ENCODE measurements around the gene ARMH1.
"Not testable (repeated sequence)": the region's sequence is repeated elsewhere in the genome, so short reads cannot be mapped to it uniquely, and the experiment has no call there.

ARMH1 gene

DNA sequence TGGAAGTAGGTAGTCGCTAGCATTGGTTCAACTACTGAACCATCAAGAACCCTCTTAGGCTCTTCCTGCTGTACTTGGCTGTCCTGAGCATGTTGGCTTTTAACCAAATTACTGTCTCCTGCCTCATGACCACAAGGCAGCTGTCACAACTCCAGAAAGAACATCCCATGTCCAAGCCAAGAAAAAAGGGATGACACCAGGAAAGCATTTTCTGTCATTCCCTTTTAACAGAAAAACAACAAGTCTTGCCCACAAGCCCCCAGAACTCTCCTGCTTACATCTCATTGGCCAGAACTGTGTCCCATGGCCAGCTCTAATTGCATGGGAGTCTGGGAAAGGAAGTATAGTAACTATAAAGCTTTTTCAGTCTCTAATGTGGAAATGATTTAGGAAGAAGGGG lies 58.9 kb downstream of the ARMH1 start:
- H3K27me3 ChIP-seq (replicated peaks; ENCODE audit: insufficient read depth, low read length), result no peaks in the 10 kb centered on the region
- DNase-seq, result no peak
- no peaks in the 10 kb centered on the region for H4K20me1 ChIP-seq (ENCODE audit: insufficient read depth, low read length)
- no peaks in the 10 kb centered on the region for H3K9me2 ChIP-seq (replicated peaks; ENCODE audit: insufficient read depth, low read length)
- no peaks in the 10 kb centered on the region for H3K79me2 ChIP-seq (ENCODE audit: low read length)
- no peak overlapping the region for H3K4me2 ChIP-seq (ENCODE audit: low read depth, low read length)
- TF ChIP-seq EZH2 (optimal IDR thresholded peaks at IDR 0.05; ENCODE audit: low read depth, low read length) (no peak), EZH2phosphoT487 (IDR thresholded peaks at IDR 0.05; ENCODE audit: low read length) (no peak), CTCF (IDR thresholded peaks at IDR 0.05; ENCODE audit: low read length) (no peak)
- no peaks in the 10 kb centered on the region for H3K36me3 ChIP-seq (replicated peaks; ENCODE audit: insufficient read depth, low read length)
- H3K27ac ChIP-seq (ENCODE audit: low read length), result no peak overlapping the region
- H3F3A ChIP-seq (ENCODE audit: insufficient read depth, low read length), result peaks cover 16% of the 10 kb centered on the region
- no peak overlapping the region for H3K9ac ChIP-seq (ENCODE audit: low read length)
- H2AFZ ChIP-seq (ENCODE audit: low read length), result no peak overlapping the region
- no peaks in the 10 kb centered on the region for H3K9me3 ChIP-seq (replicated peaks; ENCODE audit: insufficient read depth, low read length)
- no peak overlapping the region for H3K4me3 ChIP-seq (ENCODE audit: low read length)
- peaks cover 6% of the 10 kb centered on the region for H3K4me1 ChIP-seq (ENCODE audit: low read length)

GRCh38 chr1:44733784-44734183 lies 59.3 kb downstream of the ARMH1 start:
- no peak overlapping the region for H3K4me3 ChIP-seq (ENCODE audit: low read length)
- H3K79me2 ChIP-seq (ENCODE audit: low read length), result no peaks in the 10 kb centered on the region
- H4K20me1 ChIP-seq (ENCODE audit: insufficient read depth, low read length), result no peaks in the 10 kb centered on the region
- TF ChIP-seq EZH2phosphoT487 (IDR thresholded peaks at IDR 0.05; ENCODE audit: low read length) (no peak), CTCF (IDR thresholded peaks at IDR 0.05; ENCODE audit: low read length) (no peak), EZH2 (optimal IDR thresholded peaks at IDR 0.05; ENCODE audit: low read depth, low read length) (no peak)
- no peak for DNase-seq
- no peak overlapping the region for H3K9ac ChIP-seq (ENCODE audit: low read length)
- H3F3A ChIP-seq (ENCODE audit: insufficient read depth, low read length), result peaks cover 16% of the 10 kb centered on the region
- H3K4me2 ChIP-seq (ENCODE audit: low read depth, low read length), result no peak overlapping the region
- no peaks in the 10 kb centered on the region for H3K27me3 ChIP-seq (replicated peaks; ENCODE audit: insufficient read depth, low read length)
- no peak overlapping the region for H3K27ac ChIP-seq (ENCODE audit: low read length)
- H3K4me1 ChIP-seq (ENCODE audit: low read length), result peaks cover 6% of the 10 kb centered on the region
- H3K9me2 ChIP-seq (replicated peaks; ENCODE audit: insufficient read depth, low read length), result no peaks in the 10 kb centered on the region
- no peaks in the 10 kb centered on the region for H3K9me3 ChIP-seq (replicated peaks; ENCODE audit: insufficient read depth, low read length)
- no peaks in the 10 kb centered on the region for H3K36me3 ChIP-seq (replicated peaks; ENCODE audit: insufficient read depth, low read length)
- no peak overlapping the region for H2AFZ ChIP-seq (ENCODE audit: low read length)

DNA sequence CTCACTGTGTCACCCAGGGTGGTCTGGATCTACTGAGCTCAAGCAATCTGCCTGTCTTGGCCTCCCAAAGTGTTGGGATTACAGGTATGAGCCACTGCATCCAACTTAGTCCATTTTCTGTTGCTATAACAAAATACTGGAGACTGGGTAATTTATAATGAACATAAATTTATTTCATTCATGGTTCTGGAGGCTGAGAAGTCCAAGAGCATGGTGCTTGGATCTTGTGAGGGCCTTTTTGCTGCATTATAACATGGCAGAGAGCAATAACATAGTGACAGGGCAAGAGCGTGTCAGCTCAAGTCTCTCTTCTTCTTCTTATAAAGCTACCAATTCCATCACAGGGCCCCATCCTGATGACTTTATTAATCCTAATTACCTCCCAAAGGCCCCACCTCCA lies 61.5 kb downstream of the ARMH1 start:
- DNase-seq, result no peak
- no peak overlapping the region for H3K4me3 ChIP-seq (ENCODE audit: low read length)
- peaks cover 13% of the 10 kb centered on the region for H3K79me2 ChIP-seq (ENCODE audit: low read length)

DNA sequence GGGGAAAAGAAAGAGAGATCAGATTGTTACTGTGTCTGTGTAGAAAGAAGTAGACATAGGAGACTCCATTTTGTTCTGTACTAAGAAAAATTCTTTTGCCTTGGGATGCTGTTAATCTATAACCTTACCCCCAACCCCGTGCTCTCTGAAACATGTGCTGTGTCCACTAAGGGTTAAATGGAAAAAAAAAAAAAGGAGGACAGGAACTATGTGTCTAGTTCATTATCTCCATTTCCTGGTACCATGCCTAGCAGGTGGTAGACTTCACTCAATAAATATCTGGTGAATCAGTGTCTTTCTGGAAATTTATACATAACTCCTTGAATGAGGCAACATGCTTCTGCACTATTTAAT lies 64.4 kb downstream of the ARMH1 start:
- H3K36me3 ChIP-seq (replicated peaks; ENCODE audit: insufficient read depth, low read length); H3F3A ChIP-seq (ENCODE audit: insufficient read depth, low read length); H3K27me3 ChIP-seq (replicated peaks; ENCODE audit: insufficient read depth, low read length); H4K20me1 ChIP-seq (ENCODE audit: insufficient read depth, low read length); H3K9me2 ChIP-seq (replicated peaks; ENCODE audit: insufficient read depth, low read length); H3K9me3 ChIP-seq (replicated peaks; ENCODE audit: insufficient read depth, low read length); DNase-seq; H3K4me1 ChIP-seq (ENCODE audit: low read length): not testable (repeated sequence)
- peak overlapping the region; percentile 67 for H3K9ac ChIP-seq (ENCODE audit: low read length)
- peak overlapping the region; percentile 43; the same call in 1 of the 2 replicates for H3K27ac ChIP-seq (ENCODE audit: low read length)
- H3K79me2 ChIP-seq (ENCODE audit: low read length), result peaks cover 38% of the 10 kb centered on the region
- H3K4me3 ChIP-seq (ENCODE audit: low read length), result peak overlapping the region; percentile 89
- peak overlapping the region; percentile 55 for H3K4me2 ChIP-seq (ENCODE audit: low read depth, low read length)
- H2AFZ ChIP-seq (ENCODE audit: low read length), result peak overlapping the region; percentile 65

More for the DNA sequence above, 61.5 kb downstream of the ARMH1 start:
- Histone ChIP-seq H2AFZ (ENCODE audit: low read length) (no peak overlapping the region), H4K20me1 (ENCODE audit: insufficient read depth, low read length) (no peaks in the 10 kb centered on the region), H3K9me3 (replicated peaks; ENCODE audit: insufficient read depth, low read length) (no peaks in the 10 kb centered on the region), H3K4me2 (ENCODE audit: low read depth, low read length) (no peak overlapping the region), H3K4me1 (ENCODE audit: low read length) (peaks cover 9% of the 10 kb centered on the region), H3K27me3 (replicated peaks; ENCODE audit: insufficient read depth, low read length) (no peaks in the 10 kb centered on the region), H3K9me2 (replicated peaks; ENCODE audit: insufficient read depth, low read length) (no peaks in the 10 kb centered on the region), H3K9ac (ENCODE audit: low read length) (no peak overlapping the region), H3K27ac (ENCODE audit: low read length) (no peak overlapping the region), H3K36me3 (replicated peaks; ENCODE audit: insufficient read depth, low read length) (no peaks in the 10 kb centered on the region), H3F3A (ENCODE audit: insufficient read depth, low read length) (peaks cover 2% of the 10 kb centered on the region; the same call in 1 of the 2 replicates)
- TF ChIP-seq EZH2 (optimal IDR thresholded peaks at IDR 0.05; ENCODE audit: low read depth, low read length) (no peak), EZH2phosphoT487 (IDR thresholded peaks at IDR 0.05; ENCODE audit: low read length) (no peak), CTCF (IDR thresholded peaks at IDR 0.05; ENCODE audit: low read length) (no peak)
